HG03108 (cell line): Measurements from ENCODE around the gene CIT.

Experiments used
- ATAC-seq: cut with Tn5 transposase; IDR thresholded peaks from one replicate; pipeline ENCODE4 v1.9.1; 2021; ENCODE audit warnings: moderate library complexity; ENCODE audit not compliant: unreplicated experiment

Gene CIT

GRCh38 chr12:119808441-119808840, 68.7 kb downstream of the CIT start:
- no peak for ATAC-seq

- no peak for ATAC-seq
These were observed 69.7 kb downstream of the CIT start for GRCh38 chr12:119807380-119807779.

GRCh38 chr12:119804011-119804641, 73.0 kb downstream of the CIT start:
- ATAC-seq, result no peak

- ATAC-seq, result no peak
These were observed 73.7 kb downstream of the CIT start for GRCh38 chr12:119803381-119803791.

- no peak for ATAC-seq
These were observed 74.6 kb downstream of the CIT start for GRCh38 chr12:119802472-119802871.

GRCh38 chr12:119797090-119797489, 80.0 kb downstream of the CIT start:
- ATAC-seq, result no peak

GRCh38 chr12:119796292-119796691, 80.8 kb downstream of the CIT start:
- ATAC-seq, result no peak

- no peak for ATAC-seq
These were observed 85.7 kb downstream of the CIT start for GRCh38 chr12:119791453-119791852.

- no peak for ATAC-seq
These were observed 88.3 kb downstream of the CIT start for GRCh38 chr12:119788786-119789185.

- ATAC-seq, result no peak
These were observed 90.6 kb downstream of the CIT start for GRCh38 chr12:119786539-119786938.

- no peak for ATAC-seq
These were observed 92.4 kb downstream of the CIT start for GRCh38 chr12:119784673-119785072.

- ATAC-seq, result no peak
These were observed 93.3 kb downstream of the CIT start for GRCh38 chr12:119783787-119784186.

GRCh38 chr12:119781804-119782203, 95.3 kb downstream of the CIT start:
- ATAC-seq, result no peak

- no peak for ATAC-seq
These were observed 96.2 kb downstream of the CIT start for GRCh38 chr12:119780786-119781434.

GRCh38 chr12:119775246-119775895, 101.7 kb downstream of the CIT start:
- no peak for ATAC-seq

- ATAC-seq, result no peak
These were observed 104.7 kb downstream of the CIT start for GRCh38 chr12:119772431-119772830.

GRCh38 chr12:119770146-119770545, 107.0 kb downstream of the CIT start:
- ATAC-seq, result no peak

- no peak for ATAC-seq
These were observed 114.5 kb downstream of the CIT start for GRCh38 chr12:119762619-119763018.

GRCh38 chr12:119758722-119759121, 118.4 kb downstream of the CIT start:
- ATAC-seq, result no peak

- ATAC-seq, result no peak
These were observed 118.9 kb downstream of the CIT start for GRCh38 chr12:119758234-119758633.

- ATAC-seq, result no peak
These were observed 125.2 kb downstream of the CIT start for GRCh38 chr12:119751961-119752360.

GRCh38 chr12:119749666-119750065, 127.5 kb downstream of the CIT start:
- no peak for ATAC-seq
